ENCODE results near the gene SMIM45.
A peak's percentile ranks its signal among the peaks of the same experiment; 100 is the strongest.

Gene SMIM45

GRCh38 chr22:41939981-41940831 is 11.7 kb upstream of the SMIM45 start:
- TF ChIP-seq, protein P1, sequence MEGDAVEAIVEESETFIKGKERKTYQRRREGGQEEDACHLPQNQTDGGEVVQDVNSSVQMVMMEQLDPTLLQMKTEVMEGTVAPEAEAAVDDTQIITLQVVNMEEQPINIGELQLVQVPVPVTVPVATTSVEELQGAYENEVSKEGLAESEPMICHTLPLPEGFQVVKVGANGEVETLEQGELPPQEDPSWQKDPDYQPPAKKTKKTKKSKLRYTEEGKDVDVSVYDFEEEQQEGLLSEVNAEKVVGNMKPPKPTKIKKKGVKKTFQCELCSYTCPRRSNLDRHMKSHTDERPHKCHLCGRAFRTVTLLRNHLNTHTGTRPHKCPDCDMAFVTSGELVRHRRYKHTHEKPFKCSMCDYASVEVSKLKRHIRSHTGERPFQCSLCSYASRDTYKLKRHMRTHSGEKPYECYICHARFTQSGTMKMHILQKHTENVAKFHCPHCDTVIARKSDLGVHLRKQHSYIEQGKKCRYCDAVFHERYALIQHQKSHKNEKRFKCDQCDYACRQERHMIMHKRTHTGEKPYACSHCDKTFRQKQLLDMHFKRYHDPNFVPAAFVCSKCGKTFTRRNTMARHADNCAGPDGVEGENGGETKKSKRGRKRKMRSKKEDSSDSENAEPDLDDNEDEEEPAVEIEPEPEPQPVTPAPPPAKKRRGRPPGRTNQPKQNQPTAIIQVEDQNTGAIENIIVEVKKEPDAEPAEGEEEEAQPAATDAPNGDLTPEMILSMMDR (IDR thresholded peaks at IDR 0.05; ENCODE audit: control extremely low read depth, extremely low read depth, low read depth, missing control alignments), result no peak
- peak; percentile 84 for DNase-seq (ENCODE audit: extremely low spot score)
- ChIA-PET CTCF (interaction anchor here (0.8 to 8.8 kb wide), 48 partner anchors 8 to 492 kb away, joined by 3 to 229 read pairs (median 6); partner anchors contain the start of genes CCDC134, MEI1, NFAM1 and SHISA8), POLR2A (interaction anchor here (0.5 to 7.6 kb wide), 16 partner anchors 9 to 273 kb away, joined by 3 to 118 read pairs (median 4); partner anchors contain the start of genes NDUFA6, SREBF2 and TNFRSF13C)

DNA sequence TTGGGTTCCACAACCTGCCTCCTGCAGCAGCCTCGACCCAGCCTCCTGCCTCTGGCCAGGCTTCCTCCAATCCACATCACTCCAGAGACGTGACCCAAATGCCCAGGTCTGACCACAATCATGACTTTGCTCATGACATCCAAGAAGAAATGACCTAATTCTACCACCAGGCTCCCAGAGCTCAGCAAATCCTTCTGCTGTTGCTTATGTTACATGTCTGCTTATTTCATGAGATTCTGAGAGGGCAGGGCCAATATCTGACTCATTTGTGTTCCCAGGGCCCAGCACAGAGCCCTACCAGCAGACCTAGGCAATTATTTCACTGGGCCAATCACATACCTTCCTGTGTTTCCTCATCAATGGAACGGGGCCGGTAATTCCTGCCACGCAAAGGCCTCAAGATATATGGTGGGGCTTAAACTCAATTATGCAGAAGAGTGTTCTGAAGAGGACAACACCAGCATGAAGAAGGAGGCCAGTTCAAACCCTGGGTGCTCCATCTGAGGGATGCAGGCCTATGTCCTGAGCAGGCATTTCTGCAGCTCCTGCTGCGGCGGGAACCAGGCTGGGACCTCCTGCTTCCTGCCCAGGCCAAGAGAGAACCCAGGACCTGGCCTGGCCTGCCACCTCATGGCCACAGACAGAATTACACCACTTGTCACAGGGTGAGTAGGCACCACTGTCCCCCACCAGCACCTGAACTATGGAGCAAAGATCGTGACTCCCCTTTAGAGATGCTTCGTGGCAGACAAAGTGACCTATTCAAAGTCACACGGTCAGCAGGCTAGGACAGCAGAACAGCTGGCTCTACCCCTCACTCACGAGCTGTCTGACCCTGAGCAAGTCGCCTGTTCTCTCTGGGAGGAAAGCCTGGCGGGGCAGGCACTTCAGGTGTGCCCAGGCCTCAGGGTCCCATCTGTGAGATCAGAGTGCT is 10.9 kb upstream of the SMIM45 start:
- ChIA-PET POLR2A (interaction anchor here (0.6 to 7.6 kb wide), 12 partner anchors 16 to 274 kb away, joined by 3 to 118 read pairs (median 5); partner anchors contain the start of genes NDUFA6, SREBF2 and TNFRSF13C), CTCF (interaction anchor here (0.6 to 8.8 kb wide), 59 partner anchors 9 to 491 kb away, joined by 3 to 229 read pairs (median 4); partner anchors contain the start of genes CCDC134, MEI1, NFAM1 and SHISA8)
- TF ChIP-seq, protein P1 (IDR thresholded peaks at IDR 0.05; ENCODE audit: control extremely low read depth, extremely low read depth, low read depth, missing control alignments), result peak; percentile 86
- peak; percentile 72 for DNase-seq (ENCODE audit: extremely low spot score)

DNA sequence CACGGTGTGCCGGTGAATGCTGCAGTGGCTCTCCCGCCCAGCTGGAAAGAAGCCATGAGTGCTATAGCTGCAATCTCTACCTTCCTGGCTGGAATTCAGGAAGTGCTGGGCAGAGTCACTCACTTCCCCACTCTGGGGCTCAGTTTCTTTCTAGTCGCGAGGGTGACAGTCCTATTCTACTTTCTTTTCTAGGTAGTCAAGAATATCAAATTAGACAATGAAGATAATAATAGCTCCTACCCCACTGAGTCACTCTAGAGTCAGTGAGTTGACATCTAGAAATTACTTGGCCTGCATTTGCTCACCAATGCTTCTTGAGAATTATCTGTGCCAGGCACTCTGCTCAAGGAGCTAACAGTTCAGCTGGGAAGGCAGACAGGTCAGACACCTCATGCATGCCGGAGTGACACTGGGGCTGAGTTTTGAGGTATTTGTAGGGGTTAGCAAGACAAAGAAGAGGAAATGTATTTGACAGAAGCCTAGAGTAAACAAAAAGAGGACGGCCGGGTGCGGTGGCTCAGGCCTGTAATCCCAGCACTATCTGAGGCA is 8.2 kb upstream of the SMIM45 start:
- CTCF ChIA-PET, result interaction anchor here (0.8 to 3.1 kb wide), 8 partner anchors 13 to 277 kb away, joined by 3 to 29 read pairs (median 4); partner anchors contain the start of genes MEI1 and TNFRSF13C
- POLR2A ChIA-PET, result no interaction called here
- DNase-seq (ENCODE audit: extremely low spot score), result no peak
- TF ChIP-seq, protein P1 (IDR thresholded peaks at IDR 0.05; ENCODE audit: control extremely low read depth, extremely low read depth, low read depth, missing control alignments), result no peak

- ChIA-PET POLR2A (interaction anchor here (0.5 to 1.2 kb wide), 9 partner anchors 11 to 326 kb away, joined by 3 to 5 read pairs (median 3); partner anchors contain the start of genes DESI1, NDUFA6 and XRCC6), CTCF (interaction anchor here (0.9 to 8.2 kb wide), 12 partner anchors 10 to 497 kb away, joined by 3 to 53 read pairs (median 4); partner anchors contain the start of genes MEI1, NDUFA6 and TNFRSF13C)
- TF ChIP-seq, protein P1 (IDR thresholded peaks at IDR 0.05; ENCODE audit: control extremely low read depth, extremely low read depth, low read depth, missing control alignments), result no peak
- peak; percentile 90 for DNase-seq (ENCODE audit: extremely low spot score)
Observed at GRCh38 chr22:41946629-41947423, 5.1 kb upstream of the SMIM45 start, which contains the start of gene CENPM. CENPM (minus strand) TSS chr22:41947152; CDS start chr22:41947076, 76 bp downstream.

DNA sequence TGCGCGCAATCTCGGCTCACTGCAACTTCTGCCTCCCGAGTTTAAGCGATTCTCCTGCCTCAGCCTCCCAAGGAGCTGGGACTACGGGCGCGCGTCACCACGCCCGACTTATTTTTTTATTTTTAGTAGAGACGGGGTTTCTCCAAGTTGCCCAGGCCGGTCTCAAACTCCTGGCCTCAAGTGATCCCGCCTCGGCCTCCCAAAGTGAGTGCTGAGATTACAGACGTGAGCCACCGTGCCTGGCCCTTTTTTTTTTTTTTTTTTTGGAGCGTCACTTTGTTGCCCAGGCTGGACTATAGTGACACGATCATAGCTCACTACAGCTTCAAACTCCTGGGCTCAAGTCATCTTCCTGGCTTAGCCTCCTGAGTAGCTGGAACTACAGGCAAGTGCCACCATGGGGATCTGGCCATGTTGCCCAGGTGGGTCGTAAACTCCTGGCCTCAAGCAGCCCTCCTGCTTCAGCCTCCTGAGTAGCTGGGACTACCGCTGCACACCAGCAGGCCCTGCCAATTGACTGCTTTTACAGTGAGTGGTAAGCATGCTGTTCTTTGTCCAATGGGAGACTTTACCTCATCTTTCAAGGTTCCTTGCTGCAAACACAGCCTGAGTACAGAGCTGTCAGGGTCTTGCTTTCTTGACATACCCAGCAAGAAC is 4.4 kb upstream of the SMIM45 start:
- TF ChIP-seq, protein P1 (IDR thresholded peaks at IDR 0.05; ENCODE audit: control extremely low read depth, extremely low read depth, low read depth, missing control alignments), result no peak
- POLR2A ChIA-PET, result interaction anchor here (0.7 to 1.1 kb wide), 5 partner anchors 11 to 143 kb away, joined by 3 to 5 read pairs (median 3); partner anchors contain the start of gene NDUFA6
- CTCF ChIA-PET, result interaction anchor here (0.9 to 8.2 kb wide), 10 partner anchors 10 to 496 kb away, joined by 3 to 53 read pairs (median 6); partner anchors contain the start of genes MEI1, NDUFA6 and TNFRSF13C
- DNase-seq (ENCODE audit: extremely low spot score), result no peak
